Transverse colon (tissue), 4 donors: ENCODE measurements around the gene EDC3.

ENCODE experiments used
- CTCF ChIP-seq, 5 experiments: fragments of 200-600 bp in 3 of 5; fragments of 450-650 bp in 2 of 5; sonication (generic) in 3 of 5; IDR thresholded peaks; 1 replicate in 2 of 5; 2 replicates in 3 of 5; pipeline ENCODE4 v1.5.1; 2016 to 2017; ENCODE audit warnings: antibody characterized with exemption in 5 of 5, inconsistent platforms in 3 of 5, mild to moderate bottlenecking in 2 of 5, moderate library complexity in 1 of 5
- POLR2A ChIP-seq: fragments of 450-650 bp; IDR thresholded peaks from one replicate; pipeline ENCODE4 v1.6.1; 2016; ENCODE audit warnings: antibody characterized with exemption, mild to moderate bottlenecking, moderate library complexity
- POLR2AphosphoS5 ChIP-seq, 3 donors: sonication (generic); formaldehyde crosslinking; IDR thresholded peaks; one replicate each; pipeline ENCODE4 v1.6.1; 2016; ENCODE audit warnings: antibody characterized with exemption in 3 of 3

- no peak for TF ChIP-seq CTCF (IDR thresholded peaks at IDR 0.05)
- no peak for TF ChIP-seq POLR2A
- TF ChIP-seq POLR2AphosphoS5 (IDR thresholded peaks at IDR 0.05) = no peak
Measured at GRCh38 chr15:74624020-74624602, 71.7 kb downstream of the EDC3 start.
